Loucy (cell line): ENCODE results near the gene ATF5.
A peak's percentile ranks its signal among the peaks of the same experiment; 100 is the strongest.

Source experiments
- H2AFZ ChIP-seq: fragments of 200-600 bp; sonication (generic); 2 replicates; pipeline ENCODE4 v1.6.0; 2016; ENCODE audit warnings: antibody characterized with exemption, mild to moderate bottlenecking, low read length, moderate library complexity
- H3F3A ChIP-seq: fragments of 200-600 bp; 2 replicates; pipeline ENCODE4 v1.6.0; 2016; ENCODE audit warnings: antibody characterized with exemption, low read depth, mild to moderate bottlenecking
- H3K27me3 ChIP-seq: fragments of 200-600 bp; sonication (generic); 2 replicates; pipeline ENCODE4 v1.6.1; 2014; ENCODE audit warnings: low read length, mild to moderate bottlenecking; ENCODE audit not compliant: insufficient read depth, poor library complexity, severe bottlenecking
- H3K36me3 ChIP-seq: fragments of 200-600 bp; sonication (generic); 2 replicates; pipeline ENCODE4 v1.6.1; 2016; ENCODE audit warnings: low read length; ENCODE audit not compliant: insufficient read depth
- H3K4me1 ChIP-seq: fragments of 200-600 bp; sonication (generic); 2 replicates; pipeline ENCODE4 v1.5.1; 2014; ENCODE audit warnings: low read length, mild to moderate bottlenecking; ENCODE audit not compliant: insufficient read depth, poor library complexity, severe bottlenecking
- H3K4me2 ChIP-seq: fragments of 200-600 bp; sonication (generic); 2 replicates; pipeline ENCODE4 v1.6.0; 2014; ENCODE audit warnings: antibody characterized with exemption, low read length, low read depth, mild to moderate bottlenecking; ENCODE audit not compliant: poor library complexity, severe bottlenecking
- H3K4me3 ChIP-seq: fragments of 200-600 bp; sonication (generic); 2 replicates; pipeline ENCODE4 v1.5.1; 2014; ENCODE audit warnings: low read length, mild to moderate bottlenecking, mixed read lengths; ENCODE audit not compliant: poor library complexity, severe bottlenecking
- H3K79me2 ChIP-seq: fragments of 200-600 bp; sonication (generic); 2 replicates; pipeline ENCODE4 v1.6.1; 2014; ENCODE audit warnings: low read length; ENCODE audit not compliant: insufficient read depth
- H3K9ac ChIP-seq: fragments of 200-600 bp; sonication (generic); 2 replicates; pipeline ENCODE4 v1.6.0; 2014; ENCODE audit warnings: mild to moderate bottlenecking, low read depth, low read length, moderate library complexity; ENCODE audit not compliant: poor library complexity, severe bottlenecking
- H3K9me2 ChIP-seq: fragments of 200-600 bp; sonication (generic); replicated peaks from 2 replicates; pipeline ENCODE4 v1.6.1; 2016; ENCODE audit warnings: low read depth, low read length, mixed read lengths
- H3K9me3 ChIP-seq: fragments of 200-600 bp; sonication (generic); 2 replicates; pipeline ENCODE4 v1.6.1; 2014; ENCODE audit warnings: mild to moderate bottlenecking, antibody characterized with exemption, low read length, low read depth; ENCODE audit not compliant: insufficient read depth
- H4K20me1 ChIP-seq: fragments of 200-600 bp; sonication (generic); 2 replicates; pipeline ENCODE4 v1.6.0; 2014; ENCODE audit warnings: antibody characterized with exemption, low read length, mild to moderate bottlenecking; ENCODE audit not compliant: insufficient read depth, poor library complexity, severe bottlenecking
- EZH2phosphoT487 ChIP-seq: fragments of 200-600 bp; IDR thresholded peaks from 2 replicates; pipeline ENCODE4 v1.6.1; 2018; ENCODE audit warnings: antibody characterized with exemption, mild to moderate bottlenecking, moderate library complexity, borderline replicate concordance
- TF ChIP-seq, protein P1 (sequence below): fragments of 200-600 bp; sonication (generic); conservative IDR thresholded peaks from 2 replicates; pipeline ENCODE4 v1.5.1; 2014; ENCODE audit warnings: mild to moderate bottlenecking, antibody characterized with exemption, low read length

The ATF5 gene

DNA sequence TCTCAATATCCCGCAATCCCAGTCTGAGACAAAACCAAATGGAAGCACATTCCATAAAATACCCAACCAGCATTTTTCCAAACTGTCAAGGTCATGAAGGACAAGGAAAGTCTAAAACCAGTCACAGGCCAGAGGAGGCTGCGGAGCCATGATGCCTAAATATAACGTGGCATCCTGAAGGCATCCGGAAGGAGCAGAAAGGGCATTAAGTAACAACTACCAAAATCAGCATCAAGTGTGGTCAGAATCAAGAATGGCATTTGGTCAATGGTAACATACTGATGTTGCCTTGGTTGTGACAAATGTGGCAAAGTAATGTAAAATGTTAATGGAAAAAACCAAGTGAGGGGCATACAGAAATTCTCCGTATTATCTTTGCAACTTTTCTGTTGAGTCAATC is 3.5 kb upstream of the ATF5 start:
- Histone ChIP-seq H3K9me2 (no peaks in the 10 kb centered on the region), H3K79me2 (peaks cover 93% of the 10 kb centered on the region), H3K4me2 (peak overlapping the region; percentile 96), H3K9ac (peak overlapping the region; percentile 65), H3K27me3 (peaks cover 7% of the 10 kb centered on the region), H2AFZ (no peak overlapping the region), H3F3A (peaks cover 2% of the 10 kb centered on the region; the same call in 1 of the 2 replicates), H3K36me3 (peaks cover 32% of the 10 kb centered on the region; the same call in 1 of the 2 replicates), H3K9me3 (no peaks in the 10 kb centered on the region), H3K4me1 (peaks cover 59% of the 10 kb centered on the region), H3K4me3 (peak overlapping the region; percentile 69), H4K20me1 (peaks cover 80% of the 10 kb centered on the region)
- no peak for TF ChIP-seq EZH2phosphoT487
- TF ChIP-seq, protein P1, sequence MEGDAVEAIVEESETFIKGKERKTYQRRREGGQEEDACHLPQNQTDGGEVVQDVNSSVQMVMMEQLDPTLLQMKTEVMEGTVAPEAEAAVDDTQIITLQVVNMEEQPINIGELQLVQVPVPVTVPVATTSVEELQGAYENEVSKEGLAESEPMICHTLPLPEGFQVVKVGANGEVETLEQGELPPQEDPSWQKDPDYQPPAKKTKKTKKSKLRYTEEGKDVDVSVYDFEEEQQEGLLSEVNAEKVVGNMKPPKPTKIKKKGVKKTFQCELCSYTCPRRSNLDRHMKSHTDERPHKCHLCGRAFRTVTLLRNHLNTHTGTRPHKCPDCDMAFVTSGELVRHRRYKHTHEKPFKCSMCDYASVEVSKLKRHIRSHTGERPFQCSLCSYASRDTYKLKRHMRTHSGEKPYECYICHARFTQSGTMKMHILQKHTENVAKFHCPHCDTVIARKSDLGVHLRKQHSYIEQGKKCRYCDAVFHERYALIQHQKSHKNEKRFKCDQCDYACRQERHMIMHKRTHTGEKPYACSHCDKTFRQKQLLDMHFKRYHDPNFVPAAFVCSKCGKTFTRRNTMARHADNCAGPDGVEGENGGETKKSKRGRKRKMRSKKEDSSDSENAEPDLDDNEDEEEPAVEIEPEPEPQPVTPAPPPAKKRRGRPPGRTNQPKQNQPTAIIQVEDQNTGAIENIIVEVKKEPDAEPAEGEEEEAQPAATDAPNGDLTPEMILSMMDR, result no peak

DNA sequence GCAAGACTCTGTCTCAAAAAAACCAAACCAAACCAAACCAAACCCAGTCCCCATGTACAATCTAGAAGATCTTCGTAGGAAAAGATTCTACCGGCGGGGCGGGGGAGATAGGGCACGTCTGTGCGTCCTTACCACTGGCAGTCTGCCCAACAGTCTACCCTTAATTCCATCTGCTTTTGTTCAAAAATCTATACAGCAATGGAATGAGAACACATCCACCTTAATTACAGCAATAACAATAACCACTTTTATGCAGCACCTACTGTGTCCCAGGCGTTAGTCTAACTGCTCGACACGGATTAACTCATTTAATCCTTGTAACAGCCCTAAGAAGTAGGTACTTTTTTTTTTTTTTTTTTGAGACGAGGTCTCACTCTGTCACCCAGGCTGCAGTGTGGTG is 2.5 kb upstream of the ATF5 start:
- Histone ChIP-seq H3K9ac (peak overlapping the region; percentile 97), H3K27me3 (peaks cover 7% of the 10 kb centered on the region), H3K4me1 (peaks cover 59% of the 10 kb centered on the region), H3K36me3 (peaks cover 32% of the 10 kb centered on the region; the same call in 1 of the 2 replicates), H2AFZ (no peak overlapping the region), H3K79me2 (peaks cover 86% of the 10 kb centered on the region), H3F3A (peaks cover 11% of the 10 kb centered on the region; the same call in 1 of the 2 replicates), H3K9me2 (no peaks in the 10 kb centered on the region), H3K4me2 (peak overlapping the region; percentile 96), H3K9me3 (no peaks in the 10 kb centered on the region), H3K4me3 (peak overlapping the region; percentile 88), H4K20me1 (peaks cover 69% of the 10 kb centered on the region)
- TF ChIP-seq, protein P1, result no peak
- TF ChIP-seq EZH2phosphoT487, result no peak

DNA sequence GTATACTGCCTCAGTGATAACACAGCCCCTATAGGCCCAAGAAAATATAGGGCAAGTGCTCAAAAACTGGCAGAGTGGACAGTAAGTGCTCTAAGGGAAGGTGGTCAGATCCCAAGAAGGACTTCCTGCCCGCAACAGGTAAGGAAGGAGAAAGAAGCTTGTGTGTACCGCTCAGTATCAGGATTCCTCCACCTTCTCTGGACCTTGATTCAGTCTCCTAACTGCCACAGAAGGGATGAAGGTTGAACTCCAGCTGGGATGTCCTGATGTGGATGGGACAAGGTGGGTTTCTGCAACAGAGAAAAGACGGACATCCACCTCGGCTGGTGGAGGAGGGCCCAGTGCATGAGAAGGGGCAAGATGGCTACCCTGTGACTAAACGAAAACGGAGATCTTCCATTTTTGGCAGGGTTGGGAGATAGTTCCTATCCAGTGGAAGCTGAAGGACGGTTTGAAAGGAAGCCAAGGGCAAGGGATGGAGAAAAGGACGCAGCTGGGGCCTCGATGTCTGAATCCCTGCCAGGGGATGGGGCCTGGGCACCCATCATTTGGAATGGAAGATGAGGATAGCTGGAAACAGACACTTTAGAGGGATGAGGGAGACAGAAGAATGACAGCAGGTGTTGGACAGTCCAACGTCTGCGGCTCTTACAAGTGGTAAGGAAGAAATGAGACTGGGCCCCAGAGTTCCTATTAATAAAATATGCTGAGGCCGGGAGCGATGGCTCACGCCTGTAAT is 1.3 kb upstream of the ATF5 start:
- no peaks in the 10 kb centered on the region for H3K9me3 ChIP-seq
- H3K9ac ChIP-seq, result peak overlapping the region; percentile 97
- peaks cover 55% of the 10 kb centered on the region for H3K4me1 ChIP-seq
- H3K36me3 ChIP-seq, result peaks cover 22% of the 10 kb centered on the region; the same call in 1 of the 2 replicates
- H3K4me3 ChIP-seq, result peak overlapping the region; percentile 88
- H3F3A ChIP-seq, result peaks cover 18% of the 10 kb centered on the region; the same call in 1 of the 2 replicates
- H3K9me2 ChIP-seq, result no peaks in the 10 kb centered on the region
- TF ChIP-seq EZH2phosphoT487, result no peak
- TF ChIP-seq, protein P1, result no peak
- no peak overlapping the region for H2AFZ ChIP-seq
- H3K4me2 ChIP-seq, result peak overlapping the region; percentile 96
- H3K79me2 ChIP-seq, result peaks cover 79% of the 10 kb centered on the region
- H3K27me3 ChIP-seq, result peaks cover 7% of the 10 kb centered on the region
- H4K20me1 ChIP-seq, result peaks cover 57% of the 10 kb centered on the region
